IMR-90 (cell line): ENCODE results near the gene FARS2. TPM values are rescaled to one million over a fixed set of nuclear protein-coding genes. Genes with fewer than 3 reads are reported as not detected.

ENCODE experiments used
- ATAC-seq: fragments of 200-7000 bp; cut with Tn5 transposase; 2 replicates; pipeline ENCODE4 v1.9.1; 2020; ENCODE audit warnings: low read depth, mild to moderate bottlenecking, moderate library complexity
- BruUV-seq: library from RNA; stranded (reverse); fragments of 400-500 nt; replicated peaks from 2 replicates; lab custom pipeline; 2021; lab: Mats Ljungman, UMichigan
- CTCF ChIA-PET: fragments of 300-600 bp; formaldehyde crosslinking; extraction: SDS; loops from one replicate; lab custom pipeline; 2021; ENCODE audit warnings: antibody characterized with exemption; lab: Yijun Ruan, JAX
- POLR2A ChIA-PET: fragments of 300-600 bp; sonication (Branson Sonifier 250); formaldehyde crosslinking; loops from one replicate; lab custom pipeline; 2022; ENCODE audit warnings: antibody characterized with exemption; ENCODE audit not compliant: unreplicated experiment; lab: Charles Lee
- DNase-seq: peaks from one replicate; pipeline ENCODE4 v3.0.0; 2013
- H2AFZ ChIP-seq: replicated peaks from 2 replicates; pipeline ENCODE3; 2013; ENCODE audit warnings: low read length, mild to moderate bottlenecking; ENCODE audit not compliant: poor library complexity
- H2AK5ac ChIP-seq: 2 replicates; pipeline ENCODE4 v1.6.1; 2013; ENCODE audit warnings: low read depth, low read length, inconsistent platforms
- H2AK9ac ChIP-seq: replicated peaks from 2 replicates; pipeline ENCODE3; 2013; ENCODE audit warnings: mild to moderate bottlenecking, low read depth, low read length, moderate library complexity; ENCODE audit not compliant: poor library complexity
- H2BK120ac ChIP-seq: 2 replicates; pipeline ENCODE4 v1.6.1; 2013; ENCODE audit warnings: low read depth, low read length, inconsistent platforms
- H2BK15ac ChIP-seq: 3 replicates; pipeline ENCODE4 v1.6.1; 2013; ENCODE audit warnings: low read depth, low read length, inconsistent platforms
- H2BK20ac ChIP-seq: 2 replicates; pipeline ENCODE4 v1.6.1; 2013; ENCODE audit warnings: low read depth, mild to moderate bottlenecking, inconsistent platforms, low read length, moderate library complexity
- H2BK5ac ChIP-seq: 2 replicates; pipeline ENCODE4 v1.6.1; 2013; ENCODE audit warnings: mild to moderate bottlenecking, low read depth, low read length, inconsistent platforms; ENCODE audit not compliant: poor library complexity, severe bottlenecking
- H3K14ac ChIP-seq: replicated peaks from 2 replicates; pipeline ENCODE4 v1.6.1; 2013; ENCODE audit warnings: low read depth, low read length, inconsistent platforms
- H3K18ac ChIP-seq: 2 replicates; pipeline ENCODE4 v1.6.1; 2013; ENCODE audit warnings: low read depth, low read length, control low read depth
- H3K23ac ChIP-seq: 2 replicates; pipeline ENCODE4 v1.6.1; 2013; ENCODE audit warnings: low read depth, low read length, inconsistent platforms
- H3K27ac ChIP-seq: 2 replicates; pipeline ENCODE4 v1.5.1; 2013; ENCODE audit warnings: mild to moderate bottlenecking, control low read depth, low read length; ENCODE audit not compliant: insufficient read depth
- H3K27me3 ChIP-seq: 2 replicates; pipeline ENCODE4 v1.6.1; 2013; ENCODE audit warnings: low read length; ENCODE audit not compliant: control insufficient read depth, insufficient read depth
- H3K36me3 ChIP-seq: 2 replicates; pipeline ENCODE4 v1.6.1; 2013; ENCODE audit warnings: low read length, mixed read lengths; ENCODE audit not compliant: control insufficient read depth, insufficient read depth
- H3K4ac ChIP-seq: 2 replicates; pipeline ENCODE4 v1.6.1; 2013; ENCODE audit warnings: low read depth, low read length, inconsistent platforms
- H3K4me1 ChIP-seq: 2 replicates; pipeline ENCODE4 v1.6.1; 2013; ENCODE audit warnings: low read length, mixed read lengths; ENCODE audit not compliant: control insufficient read depth, insufficient read depth
- H3K4me2 ChIP-seq: 2 replicates; pipeline ENCODE4 v1.6.1; 2013; ENCODE audit warnings: low read depth, mild to moderate bottlenecking, control low read depth, low read length, moderate library complexity
- H3K4me3 ChIP-seq: 2 replicates; pipeline ENCODE4 v1.5.1; 2013; ENCODE audit warnings: low read depth, mild to moderate bottlenecking, control low read depth, low read length, moderate library complexity; ENCODE audit not compliant: insufficient read depth
- H3K56ac ChIP-seq: 2 replicates; pipeline ENCODE4 v1.6.1; 2013; ENCODE audit warnings: low read length, inconsistent platforms; ENCODE audit not compliant: insufficient read depth; ENCODE audit errors: extremely low read depth
- H3K79me1 ChIP-seq, 2 experiments: 2 replicates each; pipeline ENCODE4 v1.6.1; 2013; ENCODE audit warnings: low read length in 2 of 2, inconsistent platforms in 1 of 2, low read depth in 1 of 2
- H3K9ac ChIP-seq: 2 replicates; pipeline ENCODE4 v1.6.1; 2013; ENCODE audit warnings: low read depth, low read length, control low read depth
- H3K9me1 ChIP-seq: 2 replicates; pipeline ENCODE4 v1.6.1; 2013; ENCODE audit warnings: low read length, inconsistent platforms; ENCODE audit not compliant: insufficient read depth
- H3K9me3 ChIP-seq: 2 replicates; pipeline ENCODE4 v1.6.1; 2013; ENCODE audit warnings: low read length; ENCODE audit not compliant: control insufficient read depth, insufficient read depth
- H4K20me1 ChIP-seq: 2 replicates; pipeline ENCODE4 v1.6.1; 2013; ENCODE audit warnings: low read length, inconsistent platforms; ENCODE audit not compliant: insufficient read depth
- H4K5ac ChIP-seq: 2 replicates; pipeline ENCODE4 v1.6.1; 2013; ENCODE audit warnings: mild to moderate bottlenecking, low read depth, low read length, control low read depth
- H4K8ac ChIP-seq, 2 experiments: 2 replicates each; pipeline ENCODE4 v1.6.1; 2013; ENCODE audit warnings: low read depth in 2 of 2, low read length in 2 of 2, control low read depth in 1 of 2, inconsistent platforms in 1 of 2
- H4K91ac ChIP-seq: 2 replicates; pipeline ENCODE4 v1.6.1; 2013; ENCODE audit warnings: low read depth, low read length, inconsistent platforms; ENCODE audit not compliant: insufficient read depth
- CEBPB ChIP-seq: IDR thresholded peaks from 2 replicates; pipeline ENCODE4 v1.6.1; 2012; ENCODE audit warnings: low read depth, low read length, improper control_type of control experiment
- MXI1 ChIP-seq: IDR thresholded peaks from 2 replicates; pipeline ENCODE4 v1.6.1; 2012; ENCODE audit warnings: low read depth, mild to moderate bottlenecking, low read length, moderate library complexity, borderline replicate concordance
- WGBS, 2 experiments: methylation state at CpG; one replicate each; pipeline versions ENCODE4 v1.1.5 to v1.1.7; 2013; ENCODE audit warnings: missing lambda C conversion rate in 2 of 2; ENCODE audit not compliant: insufficient read length in 1 of 2; ENCODE audit errors: extremely low coverage in 2 of 2; 5-methylcytosine and 5-hydroxymethylcytosine counted together
- dilution Hi-C: fragments of 300-500 bp; cut with HindIII; formaldehyde crosslinking; loops from one replicate; pipeline ENCODE4 v1.14.3; 2018; ENCODE audit warnings: low sequenced_read_pairs; ENCODE audit not compliant: unreplicated experiment
- in situ Hi-C: fragments of 300-500 bp; cut with MboI; formaldehyde crosslinking; loops from 3 replicates; pipeline ENCODE4 v1.14.3; 2019; ENCODE audit warnings: low sequenced_read_pairs, inconsistent platforms, mixed read lengths
- intact Hi-C: fragments of 100-400 bp; cut with micrococcal nuclease; formaldehyde crosslinking; loops from 2 replicates; pipeline ENCODE4 v1.10.0; 2022
- polyA plus RNA-seq, 3 experiments: library from polyadenylated mRNA; depleted of rRNA; stranded (reverse); fragments of >200 nt; gene quantifications; 2 replicates each; pipeline ENCODE4 v1.2.3, GENCODE V29; 2012; ENCODE audit warnings: low replicate concordance in 1 of 3
- total RNA-seq: library from RNA; depleted of rRNA; stranded (reverse); fragments of >200 nt; gene quantifications from 2 replicates; pipeline ENCODE4 v1.2.3, GENCODE V29; 2012
- TF ChIP-seq, protein P1 (sequence below): conservative IDR thresholded peaks from 2 replicates; pipeline ENCODE4 v1.5.1; 2012; ENCODE audit warnings: mild to moderate bottlenecking, low read depth, low read length, improper control_type of control experiment

Gene FARS2
- total and polyA plus RNA-seq, 2 of the 4 experiments (the other 2 are of a cell fraction) = 12.1 to 28.9 TPM

DNA sequence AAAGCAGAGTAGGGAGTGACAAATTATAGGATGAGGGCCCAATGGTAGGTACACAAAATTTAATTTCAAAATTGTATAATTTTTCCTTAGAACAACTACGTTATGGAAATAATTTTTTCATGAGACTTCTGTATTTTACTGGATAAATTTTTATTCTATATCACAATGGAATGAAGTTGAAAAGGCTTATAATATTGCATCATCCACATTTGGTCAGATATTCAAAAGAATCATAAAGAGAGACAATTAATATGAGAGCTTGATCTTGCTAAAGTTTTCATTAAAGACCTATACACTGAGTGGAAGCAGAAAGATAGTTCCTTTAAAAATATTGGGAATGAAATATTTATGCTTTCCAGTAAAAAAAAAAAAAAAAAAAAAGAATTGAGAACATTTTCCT lies 242.8 kb downstream of the FARS2 start:
- no peak overlapping the region for H2BK15ac ChIP-seq
- 0 out of 2 replicates have a peak, but pooled peaks cover 10% of the 10 kb centered on the region for H3K9me1 ChIP-seq
- no peak overlapping the region for H3K14ac ChIP-seq
- no peak overlapping the region for H2BK20ac ChIP-seq
- WGBS, 2 experiments = no CpG with 5 or more reads among the region's 1 CpG
- no peak overlapping the region for H2BK120ac ChIP-seq
- ChIA-PET CTCF (interaction anchor here (0.6 to 1.1 kb wide), 3 partner anchors 16 to 263 kb away, joined by 3 to 6 read pairs (median 4); no protein-coding TSS in a partner anchor), POLR2A (no interaction called here)
- no peak for ATAC-seq
- H3K18ac ChIP-seq = no peak overlapping the region
- H2BK5ac ChIP-seq = no peak overlapping the region
- no peaks in the 10 kb centered on the region for H3K36me3 ChIP-seq
- no peak overlapping the region for H2AK9ac ChIP-seq
- H3K4ac ChIP-seq = no peak overlapping the region
- no peak overlapping the region for H4K5ac ChIP-seq
- 0 out of 4 replicates have a peak, but pooled peaks cover 0 to 3% of the 10 kb centered on the region in 2 experiments for H3K79me1 ChIP-seq
- dilution Hi-C loops = no loop called here
- no peak overlapping the region for H3K9ac ChIP-seq
- no peak overlapping the region for H3K4me3 ChIP-seq
- in situ Hi-C loops = no loop called here
- no peaks in the 10 kb centered on the region for H3K27me3 ChIP-seq
- no peak overlapping the region for H4K8ac ChIP-seq
- no peaks in the 10 kb centered on the region for H3K9me3 ChIP-seq
- no peak overlapping the region for H3K23ac ChIP-seq
- no peak overlapping the region for H2AFZ ChIP-seq
- DNase-seq = no peak
- no TSS peak for BruUV-seq
- H3K4me2 ChIP-seq = no peak overlapping the region
- H2AK5ac ChIP-seq = no peak overlapping the region
- TF ChIP-seq CEBPB (peak; percentile 44), MXI1 (no peak)
- TF ChIP-seq, protein P1, sequence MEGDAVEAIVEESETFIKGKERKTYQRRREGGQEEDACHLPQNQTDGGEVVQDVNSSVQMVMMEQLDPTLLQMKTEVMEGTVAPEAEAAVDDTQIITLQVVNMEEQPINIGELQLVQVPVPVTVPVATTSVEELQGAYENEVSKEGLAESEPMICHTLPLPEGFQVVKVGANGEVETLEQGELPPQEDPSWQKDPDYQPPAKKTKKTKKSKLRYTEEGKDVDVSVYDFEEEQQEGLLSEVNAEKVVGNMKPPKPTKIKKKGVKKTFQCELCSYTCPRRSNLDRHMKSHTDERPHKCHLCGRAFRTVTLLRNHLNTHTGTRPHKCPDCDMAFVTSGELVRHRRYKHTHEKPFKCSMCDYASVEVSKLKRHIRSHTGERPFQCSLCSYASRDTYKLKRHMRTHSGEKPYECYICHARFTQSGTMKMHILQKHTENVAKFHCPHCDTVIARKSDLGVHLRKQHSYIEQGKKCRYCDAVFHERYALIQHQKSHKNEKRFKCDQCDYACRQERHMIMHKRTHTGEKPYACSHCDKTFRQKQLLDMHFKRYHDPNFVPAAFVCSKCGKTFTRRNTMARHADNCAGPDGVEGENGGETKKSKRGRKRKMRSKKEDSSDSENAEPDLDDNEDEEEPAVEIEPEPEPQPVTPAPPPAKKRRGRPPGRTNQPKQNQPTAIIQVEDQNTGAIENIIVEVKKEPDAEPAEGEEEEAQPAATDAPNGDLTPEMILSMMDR = no peak
- H3K4me1 ChIP-seq = peaks cover 4% of the 10 kb centered on the region; the same call in 1 of the 2 replicates
- H3K56ac ChIP-seq = no peak overlapping the region
- intact Hi-C loops = loop anchor here (1.0 kb wide), 1 partner anchor 20 kb away; no protein-coding TSS in a partner anchor
- H3K27ac ChIP-seq = no peak overlapping the region
- H4K20me1 ChIP-seq = no peaks in the 10 kb centered on the region
- H4K91ac ChIP-seq = no peak overlapping the region
